ENCODE data around the gene MAP4K1.

MAP4K1 gene

GRCh38 chr19:38549061-38549460 is 68.7 kb downstream of the MAP4K1 start:
- Histone ChIP-seq H3K36me3 (no peaks in the 10 kb centered on the region), H3K9me3 (no peaks in the 10 kb centered on the region), H3K27me3 (peaks cover 9% of the 10 kb centered on the region), H3K27ac (no peak overlapping the region), H3K4me3 (ENCODE audit: low read depth in 1 of 2, low read length in 1 of 2) (no peak overlapping the region), H3K4me1 (ENCODE audit: control insufficient read depth in 1 of 2, insufficient read depth in 1 of 2, low read depth in 1 of 2, low read length in 1 of 2) (no peaks in the 10 kb centered on the region)
- TF ChIP-seq CTCF (IDR thresholded peaks at IDR 0.05) = no peak

DNA sequence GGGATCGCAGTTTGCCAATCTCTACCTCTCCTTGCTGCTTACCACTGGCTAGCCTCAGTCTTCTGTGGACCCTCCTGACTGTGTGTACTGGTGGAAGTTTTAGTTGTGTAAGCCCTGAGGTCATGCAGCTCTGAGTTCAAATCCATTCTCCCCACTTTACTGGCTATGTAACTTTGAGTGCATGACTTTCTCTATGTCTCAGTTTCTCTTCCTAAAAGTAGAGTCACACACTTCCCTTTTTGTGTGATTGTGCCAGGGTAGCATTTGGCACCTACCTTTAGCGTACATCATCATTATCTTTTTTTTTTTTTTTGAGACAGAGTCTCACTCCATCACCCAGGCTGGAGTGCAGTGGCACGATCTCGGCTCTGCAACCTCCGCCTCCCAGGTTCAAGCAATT is 70.3 kb downstream of the MAP4K1 start:
- Histone ChIP-seq H3K27ac (no peak overlapping the region), H3K9me3 (no peaks in the 10 kb centered on the region)

GRCh38 chr19:38545596-38545995 is 72.2 kb downstream of the MAP4K1 start:
- Histone ChIP-seq H3K9me3 (no peaks in the 10 kb centered on the region), H3K4me3 (ENCODE audit: low read depth in 1 of 2, low read length in 1 of 2) (no peak overlapping the region), H3K27me3 (peaks cover 10% of the 10 kb centered on the region), H3K27ac (no peak overlapping the region), H3K36me3 (no peaks in the 10 kb centered on the region), H3K4me1 (ENCODE audit: control insufficient read depth in 1 of 2, insufficient read depth in 1 of 2, low read depth in 1 of 2, low read length in 1 of 2) (no peaks in the 10 kb centered on the region)
- no peak for TF ChIP-seq CTCF (IDR thresholded peaks at IDR 0.05)

More for the DNA sequence above, 70.3 kb downstream of the MAP4K1 start:
- H3K27me3 ChIP-seq = peaks cover 5% of the 10 kb centered on the region
- H3K4me3 ChIP-seq (ENCODE audit: low read depth in 1 of 2, low read length in 1 of 2) = no peak overlapping the region
- no peaks in the 10 kb centered on the region for H3K36me3 ChIP-seq
- no peaks in the 10 kb centered on the region for H3K4me1 ChIP-seq (ENCODE audit: control insufficient read depth in 1 of 2, insufficient read depth in 1 of 2, low read depth in 1 of 2, low read length in 1 of 2)
- TF ChIP-seq CTCF (IDR thresholded peaks at IDR 0.05) = no peak

DNA sequence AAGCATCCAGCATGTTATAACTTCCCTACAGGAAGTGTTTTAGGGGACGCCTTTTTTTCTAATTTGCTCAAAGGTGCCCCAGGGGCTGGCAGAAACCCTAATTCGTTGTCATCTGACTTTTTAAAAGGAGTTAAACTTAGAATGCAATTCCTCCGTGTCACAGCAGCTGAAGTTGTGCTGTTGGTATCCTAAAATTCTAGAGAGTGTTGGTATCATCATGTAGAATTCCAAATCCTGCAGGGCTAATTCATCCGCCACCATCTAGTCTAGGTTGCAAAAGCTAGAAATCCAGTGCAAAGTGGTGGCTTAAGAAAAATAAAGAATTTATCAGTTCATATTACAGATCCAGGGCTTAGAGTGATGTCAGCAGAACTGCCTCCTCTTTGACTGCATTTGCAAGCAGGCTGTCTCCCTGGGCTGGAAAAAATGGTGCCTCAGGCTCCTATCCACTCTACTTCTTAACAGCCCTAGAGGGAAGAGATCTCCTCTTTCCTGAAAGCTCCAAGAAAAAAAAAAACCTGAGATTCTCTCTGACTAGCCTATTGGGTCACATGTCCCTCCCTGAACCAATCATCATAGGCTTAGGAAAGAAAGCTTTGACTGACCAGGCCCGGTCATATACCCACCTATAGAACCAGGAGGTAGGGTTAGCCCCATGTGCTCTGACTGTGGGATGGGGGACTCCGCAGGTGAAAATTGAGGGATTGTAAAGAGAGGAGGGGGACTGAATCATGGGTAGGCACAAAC is 73.0 kb downstream of the MAP4K1 start:
- Histone ChIP-seq H3K9me3 (no peaks in the 10 kb centered on the region), H3K4me3 (ENCODE audit: low read depth in 1 of 2, low read length in 1 of 2) (no peak overlapping the region), H3K27ac (no peak overlapping the region), H3K27me3 (peaks cover 10% of the 10 kb centered on the region), H3K36me3 (no peaks in the 10 kb centered on the region), H3K4me1 (ENCODE audit: control insufficient read depth in 1 of 2, insufficient read depth in 1 of 2, low read depth in 1 of 2, low read length in 1 of 2) (no peaks in the 10 kb centered on the region)
- no peak for TF ChIP-seq CTCF (IDR thresholded peaks at IDR 0.05)

DNA sequence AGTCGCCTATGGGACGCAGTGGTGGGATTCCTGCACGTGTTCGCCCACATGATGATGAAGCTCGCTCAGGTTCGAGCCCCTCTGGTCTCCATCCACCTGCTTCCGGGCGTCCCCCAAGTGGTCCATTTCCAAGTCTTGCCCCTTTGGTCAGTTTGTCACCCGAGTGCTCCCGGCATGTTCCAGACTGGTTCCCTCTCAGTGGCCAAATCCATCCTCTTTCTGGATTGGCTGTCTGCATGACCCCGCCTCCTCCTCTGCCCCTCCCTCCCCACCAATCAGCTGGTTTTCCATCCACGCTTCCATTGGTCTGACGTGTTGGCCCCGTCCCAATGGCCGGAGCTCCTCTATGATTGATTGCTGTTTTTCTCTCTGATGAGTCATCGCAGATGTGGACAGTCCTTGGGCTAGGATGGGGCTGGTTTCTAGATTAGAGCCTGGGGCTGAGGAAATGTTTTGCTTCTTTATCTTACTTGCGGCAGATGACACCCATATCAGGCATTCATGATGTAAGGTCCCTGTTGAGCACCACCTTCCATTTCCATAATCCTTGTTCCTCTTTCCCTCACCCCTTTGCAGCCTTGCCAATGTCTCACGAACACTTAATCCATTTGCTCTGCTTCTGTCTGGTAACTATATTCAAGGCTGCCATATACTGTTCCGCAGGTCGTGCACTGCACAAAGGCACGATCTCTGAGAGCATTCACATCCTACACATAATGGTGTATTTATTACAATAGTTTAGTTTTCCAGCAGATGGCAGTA is 73.8 kb downstream of the MAP4K1 start:
- no peaks in the 10 kb centered on the region for H3K36me3 ChIP-seq
- no peak for TF ChIP-seq CTCF (IDR thresholded peaks at IDR 0.05)
- H3K27me3 ChIP-seq = peaks cover 10% of the 10 kb centered on the region
- H3K9me3 ChIP-seq = no peaks in the 10 kb centered on the region
- H3K4me3 ChIP-seq (ENCODE audit: low read depth in 1 of 2, low read length in 1 of 2) = no peak overlapping the region
- H3K27ac ChIP-seq = no peak overlapping the region
- H3K4me1 ChIP-seq (ENCODE audit: control insufficient read depth in 1 of 2, insufficient read depth in 1 of 2, low read depth in 1 of 2, low read length in 1 of 2) = no peaks in the 10 kb centered on the region

Data from neutrophil (primary cell).